ENCODE results near the gene CCL21.

CCL21 gene

DNA sequence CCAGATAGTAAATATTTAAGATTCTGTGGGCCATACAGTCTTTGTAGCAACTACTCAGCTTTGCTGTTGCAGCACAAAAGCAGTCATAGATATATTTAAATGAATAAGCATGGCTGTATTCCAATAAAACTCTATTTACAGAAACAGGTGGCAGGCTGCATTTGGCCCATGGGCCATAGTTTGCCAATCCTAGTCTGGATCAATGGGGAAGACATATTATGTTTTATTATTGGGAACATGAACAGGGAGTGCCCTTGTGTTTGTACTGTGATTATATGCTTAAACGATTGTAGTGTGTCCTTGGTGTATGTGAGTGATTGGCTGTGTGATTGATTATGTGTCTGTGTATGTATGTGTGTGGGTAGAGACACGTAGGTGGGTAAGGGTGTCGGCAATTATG, 35.5 kb downstream of the CCL21 start:
- DNase-seq (ENCODE audit: low read depth in 2 of 2) = no peak

GRCh38 chr9:34671307-34671706, 38.6 kb downstream of the CCL21 start:
- DNase-seq (ENCODE audit: low read depth in 2 of 2) = no peak

DNA sequence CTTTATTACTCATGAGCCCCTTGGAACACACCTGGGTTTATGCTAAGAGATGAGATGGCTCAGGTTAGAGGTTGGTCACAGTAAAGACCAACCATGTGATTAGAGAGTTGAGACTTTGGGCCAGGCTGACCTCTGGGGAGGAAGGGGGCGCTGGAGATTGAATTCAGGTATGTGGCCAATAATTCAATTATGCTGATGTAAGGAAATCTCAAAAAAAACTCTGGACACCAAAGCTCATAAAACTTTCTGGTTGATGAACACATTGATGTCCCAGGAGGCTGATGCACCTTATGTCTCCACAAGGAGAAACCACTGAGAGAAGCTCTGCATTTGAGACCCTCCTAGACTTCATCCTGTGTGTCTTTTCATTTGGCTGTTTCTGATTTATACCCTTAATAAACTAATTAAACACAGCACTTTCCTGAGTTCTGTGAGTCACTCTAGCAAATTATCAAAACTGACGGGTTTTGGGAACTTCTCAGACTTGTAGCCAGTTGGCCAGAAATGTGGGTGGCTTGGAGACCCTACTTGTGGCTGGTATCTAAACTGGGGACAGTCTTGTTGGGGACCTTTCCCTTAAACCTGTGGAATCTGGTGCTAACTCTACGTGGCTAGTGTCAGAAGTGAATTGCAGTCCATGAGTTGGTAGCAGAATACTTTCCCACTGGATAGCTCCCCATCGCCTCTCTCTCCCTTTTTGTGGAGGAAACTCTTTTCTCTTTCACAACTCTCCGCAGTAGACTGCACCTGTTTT, 40.0 kb downstream of the CCL21 start:
- DNase-seq (ENCODE audit: low read depth in 2 of 2) = no peak

DNA sequence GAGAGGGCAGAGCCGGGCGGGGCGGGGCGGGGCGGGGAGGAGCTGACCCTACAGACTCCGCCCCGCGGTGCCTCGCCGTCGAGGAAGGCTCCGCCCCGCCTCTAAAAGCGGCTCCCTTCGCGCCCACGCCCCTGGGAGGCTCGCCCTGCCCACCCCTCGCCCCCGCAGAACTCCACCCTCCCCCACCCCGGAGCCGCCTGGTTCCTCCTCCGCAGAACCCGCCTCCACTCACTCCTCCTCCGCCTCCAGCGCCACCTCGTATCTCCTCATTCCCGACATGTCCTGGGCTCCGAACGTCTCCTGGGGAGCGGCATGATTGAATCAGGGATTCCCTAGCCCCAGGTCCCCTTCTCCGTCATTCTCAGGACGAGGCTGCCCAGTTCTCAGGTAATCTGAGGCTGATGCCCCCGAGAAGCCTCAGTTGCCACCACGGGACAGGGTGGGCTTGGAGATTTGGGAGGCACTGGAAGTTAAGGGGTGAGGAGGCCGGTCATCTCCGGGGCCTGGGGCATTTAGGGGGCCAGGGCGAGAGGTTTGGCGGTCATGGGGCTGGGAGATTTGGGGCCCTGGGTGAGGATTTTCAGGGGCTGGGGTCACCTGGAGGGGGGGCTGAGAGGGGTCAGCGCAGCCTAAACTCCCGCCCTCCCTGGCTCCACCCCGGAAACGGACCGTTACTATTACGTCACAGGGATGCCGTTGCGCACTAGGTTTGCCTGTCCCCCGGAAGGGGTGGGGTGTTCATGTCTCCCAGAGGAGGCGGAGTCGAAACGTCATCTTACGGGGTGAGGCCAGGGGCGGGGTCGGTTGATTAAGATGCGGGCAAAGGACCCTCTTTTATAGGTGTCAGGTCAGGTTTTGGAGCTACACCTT, 44.3 kb downstream of the CCL21 start:
- DNase-seq (ENCODE audit: low read depth in 2 of 2) = peak; percentile 52 to 78

- no peak for DNase-seq (ENCODE audit: low read depth in 2 of 2)
These were observed 44.9 kb downstream of the CCL21 start for GRCh38 chr9:34665067-34665380.

DNA sequence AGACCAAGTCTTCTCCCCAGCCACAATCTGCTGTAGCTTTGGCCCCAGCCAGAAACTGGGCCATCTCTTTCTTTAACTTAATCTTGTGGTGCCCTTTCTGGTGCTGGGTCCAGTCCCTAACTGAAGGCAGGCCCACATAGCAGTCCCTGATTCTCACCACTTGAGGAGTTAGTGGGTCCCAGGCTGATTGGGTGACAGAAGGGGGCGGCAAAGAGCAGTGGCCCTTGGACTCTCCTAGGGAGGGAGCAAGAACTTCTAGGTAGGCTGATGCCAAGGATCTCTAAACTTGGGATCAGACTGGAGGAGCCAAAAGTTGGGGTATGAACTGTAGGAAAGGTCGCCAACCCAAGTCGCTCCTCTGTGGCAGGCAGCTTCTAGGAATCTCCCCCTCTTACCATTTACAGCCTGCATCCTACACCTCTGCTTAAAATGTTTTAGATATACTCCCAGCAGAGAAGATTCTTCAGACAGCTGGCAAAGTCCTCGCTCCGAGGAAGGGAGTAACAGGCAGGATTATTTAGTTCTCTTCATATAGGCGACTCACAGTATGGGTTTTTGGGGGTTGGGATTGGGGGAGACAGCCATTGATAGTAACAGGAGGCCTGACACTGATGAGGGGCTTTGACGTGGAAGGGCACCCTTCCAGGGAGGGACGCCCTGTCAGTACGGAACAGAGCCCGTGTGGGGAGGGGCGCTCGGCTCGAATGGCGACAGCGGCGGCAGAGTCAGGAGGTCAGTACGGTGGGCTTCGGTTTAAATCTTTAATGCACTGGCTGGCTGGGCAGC, 45.5 kb downstream of the CCL21 start:
- peak in 1 of 2 donors; percentile 61 for DNase-seq (ENCODE audit: low read depth in 2 of 2)

DNA sequence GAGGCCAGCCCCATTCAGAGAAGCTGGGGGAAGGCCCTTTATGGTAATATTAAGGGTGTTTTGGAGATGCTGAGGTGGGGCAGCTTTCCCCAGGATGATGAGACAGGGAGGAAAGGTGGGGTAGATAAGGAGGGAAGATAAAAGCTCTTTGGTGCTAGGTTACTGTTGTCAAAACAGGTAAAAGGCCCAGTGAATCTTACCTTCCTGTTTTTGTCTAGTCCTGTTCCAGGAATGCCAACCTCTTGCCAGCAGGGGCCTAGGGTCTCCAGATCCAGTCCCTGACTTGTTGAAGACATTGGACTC, 46.7 kb downstream of the CCL21 start:
- no peak for DNase-seq (ENCODE audit: low read depth in 2 of 2)

- DNase-seq (ENCODE audit: low read depth in 2 of 2) = no peak
These were observed 47.2 kb downstream of the CCL21 start, which contains the start of gene CCL27 for GRCh38 chr9:34662526-34663302. CCL27 (minus strand) TSS chr9:34662657; CDS start chr9:34662633, 24 bp downstream.

GRCh38 chr9:34659592-34660253, 50.2 kb downstream of the CCL21 start:
- no peak for DNase-seq (ENCODE audit: low read depth in 2 of 2)

Measured in stimulated activated CD4-positive, alpha-beta T cell treated with anti-CD3 and anti-CD28 coated beads, Interleukin-1b, Interleukin-23, amount 100 ng/mL, for 1 hour (primary cell).